ENCODE measurements around the gene MZF1.
A peak's percentile ranks its signal among the peaks of the same experiment; 100 is the strongest.

The MZF1 gene

DNA sequence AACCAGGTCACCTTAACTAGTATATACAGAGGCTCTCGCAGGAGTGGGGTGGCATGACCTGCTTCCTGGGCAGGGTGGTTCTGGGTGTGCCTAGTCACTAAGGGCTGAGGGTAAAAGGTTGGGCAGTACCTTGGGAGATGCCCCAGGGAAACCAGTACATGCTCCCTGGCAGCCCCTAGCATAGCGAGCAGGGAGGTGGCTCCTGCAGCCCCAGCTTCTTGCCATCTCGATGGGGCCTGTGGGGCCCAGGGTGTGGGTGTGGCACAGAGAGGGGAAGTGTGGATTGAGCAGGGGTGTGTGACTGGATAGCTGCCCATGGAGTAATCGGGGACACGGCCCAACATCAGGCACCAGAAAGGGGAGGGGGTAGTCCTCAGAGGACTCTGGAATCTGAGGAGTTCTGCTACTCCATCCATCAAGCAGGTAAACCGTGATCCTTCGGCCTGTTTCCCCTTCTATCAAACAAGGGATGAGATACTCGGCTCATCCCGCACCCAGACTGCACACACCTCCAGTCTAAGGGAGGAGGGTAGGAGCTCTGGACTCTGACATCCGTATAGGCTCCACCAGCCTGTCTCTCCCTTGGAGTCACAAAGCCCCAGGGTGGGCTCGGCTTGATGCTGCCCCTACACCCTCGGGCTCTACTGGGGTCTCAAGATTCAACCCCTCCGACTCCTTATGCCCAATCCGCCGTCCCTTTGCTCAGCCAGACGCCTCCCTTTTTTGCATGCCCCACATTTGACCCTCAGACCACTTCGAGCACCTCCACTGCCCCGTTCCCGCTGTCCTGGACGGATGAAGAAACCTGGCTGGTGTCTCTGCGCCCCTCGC lies 54.7 kb downstream of the MZF1 start:
- Histone ChIP-seq H3K27me3 (no peaks in the 10 kb centered on the region), H3K36me3 (peaks cover 15 to 25% (median 17%) of the 10 kb centered on the region in 3 donors), H3K4me1 (peaks cover 16 to 60% (median 44%) of the 10 kb centered on the region in 4 donors), H3K27ac (peak overlapping the region; percentile 97 to 98), H3K4me3 (peak overlapping the region; percentile 89 to 95), H3K9me3 (no peaks in the 10 kb centered on the region)
- no peak for DNase-seq
- TF ChIP-seq CTCF (IDR thresholded peaks at IDR 0.05): peak; percentile 31 to 52
- intact Hi-C loops (cut with DNase I; ENCODE audit: low total_unique reads): loop anchor here (5.0 kb wide), 1 partner anchor 41 kb away; the partner anchor contains the start of gene ZNF446

DNA sequence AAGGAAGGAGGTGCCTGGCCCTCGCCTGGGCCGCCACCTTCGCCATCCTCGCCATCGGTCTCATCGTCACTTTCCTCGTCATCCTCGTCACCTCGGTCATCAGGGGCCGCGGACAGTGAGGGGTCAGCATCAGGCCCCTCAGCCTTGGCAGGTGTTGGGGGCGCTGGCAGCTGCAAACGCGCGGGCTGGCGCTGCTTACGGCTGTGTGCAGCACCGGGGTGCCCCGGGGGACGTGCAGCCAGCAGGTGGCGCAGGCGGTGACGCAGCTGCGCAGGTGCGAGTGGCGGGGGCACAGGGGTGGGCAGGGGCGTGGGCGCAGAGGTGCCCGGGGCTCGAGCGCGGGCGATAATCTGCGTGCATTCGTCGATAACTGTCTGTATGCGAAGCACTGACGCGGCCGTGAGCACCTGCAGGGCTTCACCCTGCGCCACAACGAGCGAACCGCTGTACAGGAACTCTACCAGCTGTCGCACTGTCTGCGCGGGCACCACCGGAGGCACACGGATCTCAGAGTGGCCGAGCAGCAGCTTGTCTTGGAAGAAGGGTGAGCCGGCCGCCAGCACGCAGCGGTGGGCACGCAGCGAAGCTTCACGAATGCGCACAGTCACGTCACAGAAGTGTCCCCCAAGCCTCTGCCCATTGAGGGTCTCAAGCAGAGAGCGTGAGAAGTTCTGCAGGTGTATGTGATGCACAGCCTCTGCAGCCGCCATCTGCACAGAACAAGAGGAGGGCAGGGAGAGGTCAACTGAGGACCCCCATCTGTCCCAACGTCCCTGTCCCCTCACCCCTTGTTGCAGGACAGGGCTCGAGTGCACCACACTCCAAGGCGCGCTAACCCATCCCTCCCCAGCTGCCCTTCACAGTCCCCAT lies 55.9 kb downstream of the MZF1 start:
- DNase-seq: no peak
- intact Hi-C loops (cut with DNase I; ENCODE audit: low total_unique reads): loop anchor here (5.0 kb wide), 1 partner anchor 40 kb away; the partner anchor contains the start of gene ZNF446
- peaks cover 15 to 25% (median 17%) of the 10 kb centered on the region in 3 donors for H3K36me3 ChIP-seq
- peaks cover 16 to 64% (median 45%) of the 10 kb centered on the region in 4 donors for H3K4me1 ChIP-seq
- H3K27ac ChIP-seq: no peak overlapping the region
- no peaks in the 10 kb centered on the region for H3K9me3 ChIP-seq
- TF ChIP-seq CTCF (IDR thresholded peaks at IDR 0.05): no peak
- no peak overlapping the region for H3K4me3 ChIP-seq
- no peaks in the 10 kb centered on the region for H3K27me3 ChIP-seq

GRCh38 chr19:58516246-58516836 lies 56.8 kb downstream of the MZF1 start:
- Histone ChIP-seq H3K4me1 (peaks cover 16 to 64% (median 45%) of the 10 kb centered on the region in 4 donors), H3K27me3 (no peaks in the 10 kb centered on the region), H3K4me3 (no peak overlapping the region), H3K9me3 (no peaks in the 10 kb centered on the region), H3K27ac (no peak overlapping the region), H3K36me3 (peaks cover 15 to 25% (median 17%) of the 10 kb centered on the region in 3 donors)
- intact Hi-C loops (cut with DNase I; ENCODE audit: low total_unique reads): loop anchor here (5.0 kb wide), 1 partner anchor 39 kb away; the partner anchor contains the start of gene ZNF446
- no peak for DNase-seq
- no peak for TF ChIP-seq CTCF (IDR thresholded peaks at IDR 0.05)

GRCh38 chr19:58515259-58515658 lies 57.9 kb downstream of the MZF1 start:
- intact Hi-C loops (cut with DNase I; ENCODE audit: low total_unique reads): loop anchor here (5.0 kb wide), 1 partner anchor 38 kb away; the partner anchor contains the start of gene ZNF446
- Histone ChIP-seq H3K27ac (no peak overlapping the region), H3K4me3 (no peak overlapping the region), H3K9me3 (no peaks in the 10 kb centered on the region), H3K4me1 (peaks cover 16 to 59% (median 41%) of the 10 kb centered on the region in 4 donors), H3K36me3 (peaks cover 15 to 29% (median 17%) of the 10 kb centered on the region in 3 donors), H3K27me3 (no peaks in the 10 kb centered on the region)
- no peak for TF ChIP-seq CTCF (IDR thresholded peaks at IDR 0.05)
- no peak for DNase-seq

DNA sequence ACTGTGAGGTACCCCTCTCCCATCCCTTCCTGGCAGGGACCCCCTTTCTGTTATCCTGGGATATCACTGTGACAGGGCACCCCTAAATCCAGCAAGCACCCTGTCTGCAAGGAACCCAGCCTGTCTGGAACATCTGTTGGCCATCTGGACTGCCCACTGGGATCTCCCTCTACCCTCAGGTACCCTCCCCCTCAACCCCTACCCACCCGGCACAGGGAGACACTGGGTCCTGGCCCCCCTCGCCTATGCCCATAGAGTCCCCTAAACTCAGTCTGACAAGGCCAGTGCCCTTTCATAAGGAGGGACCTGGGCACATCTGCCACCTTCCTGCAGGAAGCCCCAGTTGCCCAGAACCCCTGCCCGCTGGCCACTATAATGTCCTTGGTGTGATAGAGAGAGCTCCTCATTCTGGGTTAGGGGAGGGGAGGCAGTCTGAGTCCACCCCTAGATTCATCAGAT lies 58.5 kb downstream of the MZF1 start:
- no peaks in the 10 kb centered on the region for H3K9me3 ChIP-seq
- no peaks in the 10 kb centered on the region for H3K27me3 ChIP-seq
- H3K27ac ChIP-seq: peak overlapping the region; percentile 24 to 48
- peaks cover 15 to 31% (median 17%) of the 10 kb centered on the region in 3 donors for H3K36me3 ChIP-seq
- intact Hi-C loops (cut with DNase I; ENCODE audit: low total_unique reads): loop anchor here (5.0 kb wide), 1 partner anchor 37 kb away; the partner anchor contains the start of gene ZNF446
- TF ChIP-seq CTCF (IDR thresholded peaks at IDR 0.05): no peak
- H3K4me1 ChIP-seq: peaks cover 16 to 55% (median 38%) of the 10 kb centered on the region in 4 donors
- DNase-seq: no peak
- peak overlapping the region in 1 of 2 donors; percentile 45 for H3K4me3 ChIP-seq

Measured in tibial artery (tissue), 4 donors.